Fibroblast of peridontal ligament (primary cell): ENCODE results near the gene DPYSL5.
"Not testable (repeated sequence)": the region's sequence is repeated elsewhere in the genome, so short reads cannot be mapped to it uniquely, and the experiment has no call there.

ENCODE experiments used
- DNase-seq: peaks from one replicate; pipeline ENCODE4 v3.0.0-alpha.2; 2010; ENCODE audit errors: extremely low read depth

The DPYSL5 gene

GRCh38 chr2:26875065-26875634, 27.2 kb downstream of the DPYSL5 start:
- DNase-seq, result no peak

GRCh38 chr2:26875808-26876207, 27.9 kb downstream of the DPYSL5 start:
- DNase-seq, result no peak

GRCh38 chr2:26876260-26876659, 28.3 kb downstream of the DPYSL5 start:
- no peak for DNase-seq

GRCh38 chr2:26877276-26877675, 29.3 kb downstream of the DPYSL5 start:
- DNase-seq, result no peak

GRCh38 chr2:26880161-26880560, 32.2 kb downstream of the DPYSL5 start:
- no peak for DNase-seq

GRCh38 chr2:26880910-26881435, 33.0 kb downstream of the DPYSL5 start:
- no peak for DNase-seq

- DNase-seq, result not testable (repeated sequence)
These were observed 34.3 kb downstream of the DPYSL5 start for GRCh38 chr2:26882220-26882619.

- no peak for DNase-seq
These were observed 36.0 kb downstream of the DPYSL5 start for GRCh38 chr2:26883956-26884355.

GRCh38 chr2:26884486-26884885, 36.6 kb downstream of the DPYSL5 start:
- DNase-seq, result no peak

- no peak for DNase-seq
These were observed 37.9 kb downstream of the DPYSL5 start for GRCh38 chr2:26885651-26886329.

- DNase-seq, result no peak
These were observed 38.8 kb downstream of the DPYSL5 start for GRCh38 chr2:26886736-26887135.

GRCh38 chr2:26887151-26887550, 39.2 kb downstream of the DPYSL5 start:
- DNase-seq, result no peak

- no peak for DNase-seq
These were observed 41.9 kb downstream of the DPYSL5 start for GRCh38 chr2:26889796-26890195.

- DNase-seq, result no peak
These were observed 42.5 kb downstream of the DPYSL5 start for GRCh38 chr2:26890341-26891000.

- DNase-seq, result no peak
These were observed 44.2 kb downstream of the DPYSL5 start for GRCh38 chr2:26892133-26892532.

- no peak for DNase-seq
These were observed 45.1 kb downstream of the DPYSL5 start for GRCh38 chr2:26892922-26893524.

GRCh38 chr2:26894136-26894535, 46.2 kb downstream of the DPYSL5 start:
- no peak for DNase-seq

GRCh38 chr2:26897807-26898479, 50.0 kb downstream of the DPYSL5 start:
- no peak for DNase-seq

- DNase-seq, result no peak
These were observed 50.6 kb downstream of the DPYSL5 start for GRCh38 chr2:26898480-26899078.

- DNase-seq, result no peak
These were observed 51.7 kb downstream of the DPYSL5 start for GRCh38 chr2:26899500-26900164.

- no peak for DNase-seq
These were observed 52.9 kb downstream of the DPYSL5 start for GRCh38 chr2:26900831-26901321.
